DMS153 treated with DMSO at 0.1 percent for 48 hours (cell line): ENCODE measurements around the gene TNIK.

Source experiments
- DNase-seq: peaks from one replicate; lab custom pipeline; 2025; ENCODE audit not compliant: unreplicated experiment; lab: John Stamatoyannopoulos, UW

TNIK gene

GRCh38 chr3:171176244-171176933 lies 283.8 kb downstream of the TNIK start:
- no peak for DNase-seq

GRCh38 chr3:171175741-171176234 lies 284.4 kb downstream of the TNIK start:
- no peak for DNase-seq

- DNase-seq = no peak
Measured at GRCh38 chr3:171173736-171174135, 286.5 kb downstream of the TNIK start.

- no peak for DNase-seq
Measured at GRCh38 chr3:171172070-171172469, 288.1 kb downstream of the TNIK start.

- no peak for DNase-seq
Measured at GRCh38 chr3:171169866-171170265, 290.3 kb downstream of the TNIK start.

- no peak for DNase-seq
Measured at GRCh38 chr3:171169443-171169842, 290.8 kb downstream of the TNIK start.

- DNase-seq = no peak
Measured at GRCh38 chr3:171168551-171168950, 291.7 kb downstream of the TNIK start.

- peak; percentile 5 for DNase-seq
Measured at GRCh38 chr3:171168086-171168485, 292.1 kb downstream of the TNIK start.

GRCh38 chr3:171165983-171166382 lies 294.2 kb downstream of the TNIK start:
- no peak for DNase-seq

GRCh38 chr3:171165499-171165921 lies 294.7 kb downstream of the TNIK start:
- no peak for DNase-seq

- DNase-seq = no peak
Measured at GRCh38 chr3:171164067-171164465, 296.1 kb downstream of the TNIK start.

GRCh38 chr3:171163101-171164066 lies 296.8 kb downstream of the TNIK start:
- no peak for DNase-seq

- DNase-seq = no peak
Measured at GRCh38 chr3:171160325-171160724, 299.9 kb downstream of the TNIK start.

- DNase-seq = no peak
Measured at GRCh38 chr3:171159822-171160157, 300.4 kb downstream of the TNIK start.

- no peak for DNase-seq
Measured at GRCh38 chr3:171159024-171159821, 301.0 kb downstream of the TNIK start.

GRCh38 chr3:171157980-171158379 lies 302.2 kb downstream of the TNIK start:
- no peak for DNase-seq

- DNase-seq = no peak
Measured at GRCh38 chr3:171157286-171157685, 302.9 kb downstream of the TNIK start.

- DNase-seq = no peak
Measured at GRCh38 chr3:171156401-171157010, 303.7 kb downstream of the TNIK start.

- no peak for DNase-seq
Measured at GRCh38 chr3:171155122-171155700, 305.0 kb downstream of the TNIK start.

GRCh38 chr3:171150945-171151344 lies 309.3 kb downstream of the TNIK start:
- no peak for DNase-seq
